Measurements from ENCODE around the gene BZW2. TPM values are rescaled to one million over a fixed set of nuclear protein-coding genes. Genes with fewer than 3 reads are reported as not detected.
A peak's percentile ranks its signal among the peaks of the same experiment; 100 is the strongest.

The BZW2 gene
- total RNA-seq, 1 donor from 2014 or later = 72.7 TPM

DNA sequence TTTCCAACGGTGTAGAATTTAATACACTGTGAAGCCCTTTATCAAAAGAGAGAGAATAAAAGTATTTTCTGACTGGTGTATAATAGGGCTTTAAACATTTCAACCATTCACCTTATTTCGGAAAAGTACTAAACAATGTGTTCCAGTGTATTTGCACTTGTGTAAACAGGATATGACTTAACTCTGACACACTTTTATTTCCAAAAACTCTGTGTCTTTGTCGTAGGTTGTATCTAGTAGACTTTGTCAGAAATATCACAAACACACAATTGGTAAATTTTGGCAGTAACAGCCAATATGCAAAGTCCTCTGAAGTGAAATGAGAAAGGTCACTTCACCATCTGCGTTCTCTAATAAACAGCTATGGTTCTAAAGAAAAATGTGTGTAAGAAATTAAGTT, 97.3 kb downstream of the BZW2 start:
- Mint-ChIP-seq H3K27me3 (no peaks in the 10 kb centered on the region), H3K9me3 (ENCODE audit: low read depth) (no peaks in the 10 kb centered on the region), H3K4me1 (ENCODE audit: low read depth) (peaks cover 7% of the 10 kb centered on the region), H3K36me3 (ENCODE audit: insufficient read depth) (no peaks in the 10 kb centered on the region), H3K4me3 (ENCODE audit: low read depth) (no peak overlapping the region), H3K27ac (no peak overlapping the region)
- no peak for DNase-seq (ENCODE audit: low spot score, unreplicated experiment)
- TF ChIP-seq CTCF (IDR thresholded peaks at IDR 0.05; ENCODE audit: unreplicated experiment) = no peak

DNA sequence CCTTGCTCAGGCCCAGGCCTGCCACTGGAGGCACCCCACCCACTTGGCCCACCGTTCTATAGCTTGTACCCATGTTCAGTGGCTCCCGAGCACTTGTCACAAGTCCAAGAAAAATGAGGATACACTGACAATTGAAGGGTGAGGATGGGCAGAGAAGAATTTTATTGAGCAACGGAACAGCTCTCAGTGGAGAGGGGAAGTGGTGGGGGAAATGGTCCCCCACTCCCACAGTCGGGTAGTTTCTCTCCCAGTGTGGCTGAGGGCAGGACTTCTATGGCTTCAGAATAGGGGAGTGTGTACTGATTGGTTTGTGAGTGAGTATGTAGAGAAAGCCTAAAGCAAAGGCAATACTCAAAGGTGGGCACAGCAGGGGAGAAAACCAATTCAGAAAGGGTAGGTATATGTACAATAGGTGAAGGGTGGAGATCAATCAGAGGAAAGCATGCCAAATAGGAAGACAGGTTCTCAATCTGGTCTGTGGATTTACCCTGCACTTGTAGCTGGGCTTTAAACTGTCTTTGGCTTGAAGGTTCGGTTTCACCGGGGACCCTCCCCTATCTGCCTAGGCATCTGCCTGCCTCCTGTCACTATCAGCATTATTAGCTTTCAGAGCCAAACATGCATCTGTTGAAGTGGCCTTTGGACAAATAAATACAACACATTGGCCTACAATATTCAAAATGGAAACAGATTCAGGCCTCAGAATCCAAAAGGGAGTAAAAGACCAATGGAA, 98.7 kb downstream of the BZW2 start:
- Mint-ChIP-seq H3K36me3 (ENCODE audit: insufficient read depth) (no peaks in the 10 kb centered on the region), H3K27ac (no peak overlapping the region), H3K4me1 (ENCODE audit: low read depth) (peaks cover 7% of the 10 kb centered on the region), H3K9me3 (ENCODE audit: low read depth) (no peaks in the 10 kb centered on the region), H3K27me3 (no peaks in the 10 kb centered on the region), H3K4me3 (ENCODE audit: low read depth) (no peak overlapping the region)
- no peak for TF ChIP-seq CTCF (IDR thresholded peaks at IDR 0.05; ENCODE audit: unreplicated experiment)
- DNase-seq (ENCODE audit: low spot score, unreplicated experiment) = no peak

- H3K27me3 Mint-ChIP-seq = no peaks in the 10 kb centered on the region
- no peak for DNase-seq (ENCODE audit: low spot score, unreplicated experiment)
- peaks cover 2% of the 10 kb centered on the region for H3K4me1 Mint-ChIP-seq (ENCODE audit: low read depth)
- TF ChIP-seq CTCF (IDR thresholded peaks at IDR 0.05; ENCODE audit: unreplicated experiment) = no peak
- no peak overlapping the region for H3K4me3 Mint-ChIP-seq (ENCODE audit: low read depth)
- no peaks in the 10 kb centered on the region for H3K9me3 Mint-ChIP-seq (ENCODE audit: low read depth)
- no peaks in the 10 kb centered on the region for H3K36me3 Mint-ChIP-seq (ENCODE audit: insufficient read depth)
- H3K27ac Mint-ChIP-seq = no peak overlapping the region
Measured at GRCh38 chr7:16745645-16746044, 99.7 kb downstream of the BZW2 start.

DNA sequence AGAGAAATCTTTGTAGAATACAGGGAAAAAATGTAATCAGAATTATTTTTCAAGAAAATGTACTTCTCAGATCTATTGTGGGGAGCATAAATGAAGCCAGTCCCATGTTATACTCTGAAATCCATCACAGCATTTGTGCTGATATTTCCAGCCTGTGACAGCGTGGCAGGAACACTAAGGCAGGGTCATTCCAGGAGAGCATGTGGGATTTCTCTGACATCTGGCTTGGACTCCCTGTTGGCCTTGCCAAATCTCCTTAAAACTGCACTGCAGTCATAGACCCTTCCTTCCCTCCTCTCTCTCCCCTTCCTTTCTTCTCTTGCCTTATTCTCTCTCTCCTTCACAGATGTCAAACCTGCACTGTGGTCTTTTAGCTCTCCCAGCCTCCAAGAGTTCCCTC, 101.1 kb downstream of the BZW2 start:
- H3K4me3 Mint-ChIP-seq (ENCODE audit: low read depth) = no peak overlapping the region
- H3K27me3 Mint-ChIP-seq = no peaks in the 10 kb centered on the region
- TF ChIP-seq CTCF (IDR thresholded peaks at IDR 0.05; ENCODE audit: unreplicated experiment) = no peak
- H3K27ac Mint-ChIP-seq = no peak overlapping the region
- DNase-seq (ENCODE audit: low spot score, unreplicated experiment) = no peak
- H3K36me3 Mint-ChIP-seq (ENCODE audit: insufficient read depth) = no peaks in the 10 kb centered on the region
- no peaks in the 10 kb centered on the region for H3K9me3 Mint-ChIP-seq (ENCODE audit: low read depth)
- H3K4me1 Mint-ChIP-seq (ENCODE audit: low read depth) = peaks cover 1% of the 10 kb centered on the region

DNA sequence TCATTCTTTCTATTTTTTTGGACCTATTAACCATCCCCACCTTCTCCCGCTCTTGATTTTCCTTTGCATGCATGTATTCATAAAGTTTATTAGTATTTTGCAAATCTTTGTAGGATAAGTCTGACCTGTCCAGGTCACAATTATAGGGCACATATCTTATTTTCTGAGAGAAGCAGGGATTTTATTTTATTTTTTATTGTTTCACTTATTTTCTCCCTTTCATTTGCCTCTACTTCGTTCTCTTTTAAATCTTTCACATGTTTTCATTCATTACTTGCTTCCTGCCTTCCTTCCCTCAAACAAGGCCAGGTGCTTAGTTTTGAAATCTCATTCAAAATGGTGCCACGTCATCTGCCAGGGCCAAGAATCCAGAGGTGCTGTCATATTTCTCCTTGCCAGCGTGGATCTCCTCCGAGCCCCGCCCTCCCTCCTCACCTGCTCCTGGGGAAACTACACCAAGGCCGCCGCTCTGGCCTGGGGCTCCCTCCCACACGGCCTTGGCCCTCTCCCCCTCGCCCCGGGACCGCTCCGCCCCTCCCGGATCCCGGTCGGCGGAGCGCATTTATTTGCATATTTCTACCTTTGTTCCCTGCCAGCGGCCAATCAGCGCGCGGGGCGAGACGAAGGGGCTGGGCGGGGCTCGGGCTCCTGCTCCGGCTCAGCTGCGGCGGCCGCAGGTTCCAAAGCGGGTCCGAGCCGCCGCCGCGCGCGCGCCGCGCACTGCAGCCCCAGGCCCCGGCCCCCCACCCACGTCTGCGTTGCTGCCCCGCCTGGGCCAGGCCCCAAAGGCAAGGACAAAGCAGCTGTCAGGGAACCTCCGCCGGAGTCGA, 107.3 kb downstream of the BZW2 start, which contains the start of gene TSPAN13:
Gene TSPAN13, plus strand, starts transcription at position 654 of the 830 bp plus-strand sequence. CDS start 213 bp downstream, outside the sequence.
- Mint-ChIP-seq H3K4me1 (ENCODE audit: low read depth) (peaks cover 26% of the 10 kb centered on the region), H3K27me3 (no peaks in the 10 kb centered on the region), H3K9me3 (ENCODE audit: low read depth) (no peaks in the 10 kb centered on the region), H3K4me3 (ENCODE audit: low read depth) (peak within 1 kb of the TSS; percentile 88), H3K27ac (peak within 1 kb of the TSS; percentile 95), H3K36me3 (ENCODE audit: insufficient read depth) (peaks cover 2% of the 10 kb centered on the region)
- TF ChIP-seq CTCF (IDR thresholded peaks at IDR 0.05; ENCODE audit: unreplicated experiment) = no peak
- peak; percentile 92 for DNase-seq (ENCODE audit: low spot score, unreplicated experiment)
